ENCODE results near the gene HAUS2.
A peak's percentile ranks its signal among the peaks of the same experiment; 100 is the strongest.
"Not testable (repeated sequence)": the region's sequence is repeated elsewhere in the genome, so short reads cannot be mapped to it uniquely, and the experiment has no call there.

Gene HAUS2

GRCh38 chr15:42548249-42549031, at the start of gene HAUS2, which contains the start of gene LRRC57:
Gene HAUS2 (plus strand): TSS chr15:42548838. CDS start chr15:42548873, 35 bp downstream.
Gene LRRC57 (minus strand): TSS chr15:42548793. CDS start chr15:42548434, 359 bp downstream.
- DNase-seq (ENCODE audit: low spot score), result peak; percentile 63

- DNase-seq (ENCODE audit: low spot score), result no peak
Measured at GRCh38 chr15:42499858-42500609, 48.6 kb upstream of the HAUS2 start.

- no peak for DNase-seq (ENCODE audit: low spot score)
Measured at GRCh38 chr15:42502477-42502876, 46.2 kb upstream of the HAUS2 start.

GRCh38 chr15:42503825-42504224, 44.8 kb upstream of the HAUS2 start:
- DNase-seq (ENCODE audit: low spot score), result no peak

GRCh38 chr15:42504631-42505030, 44.0 kb upstream of the HAUS2 start:
- DNase-seq (ENCODE audit: low spot score), result no peak

GRCh38 chr15:42507514-42507913, 41.1 kb upstream of the HAUS2 start:
- no peak for DNase-seq (ENCODE audit: low spot score)

GRCh38 chr15:42508263-42508690, 40.4 kb upstream of the HAUS2 start:
- DNase-seq (ENCODE audit: low spot score), result no peak

- no peak for DNase-seq (ENCODE audit: low spot score)
Measured at GRCh38 chr15:42510258-42511006, 38.2 kb upstream of the HAUS2 start.

- peak; percentile 48 for DNase-seq (ENCODE audit: low spot score)
Measured at GRCh38 chr15:42511007-42511391, 37.6 kb upstream of the HAUS2 start.

- DNase-seq (ENCODE audit: low spot score), result no peak
Measured at GRCh38 chr15:42523331-42523730, 25.3 kb upstream of the HAUS2 start.

GRCh38 chr15:42528970-42529369, 19.7 kb upstream of the HAUS2 start:
- no peak for DNase-seq (ENCODE audit: low spot score)

- DNase-seq (ENCODE audit: low spot score), result no peak
Measured at GRCh38 chr15:42533246-42533645, 15.4 kb upstream of the HAUS2 start.

- DNase-seq (ENCODE audit: low spot score), result no peak
Measured at GRCh38 chr15:42544853-42545629, 3.6 kb upstream of the HAUS2 start.

- DNase-seq (ENCODE audit: low spot score), result no peak
Measured at GRCh38 chr15:42547918-42548248, 755 bp upstream of the HAUS2 start.

GRCh38 chr15:42549032-42549491, 424 bp downstream of the HAUS2 start:
- DNase-seq (ENCODE audit: low spot score), result peak; percentile 51

- no peak for DNase-seq (ENCODE audit: low spot score)
Measured at GRCh38 chr15:42549741-42550392, 1.2 kb downstream of the HAUS2 start.

- no peak for DNase-seq (ENCODE audit: low spot score)
Measured at GRCh38 chr15:42553554-42553953, 4.9 kb downstream of the HAUS2 start.

- DNase-seq (ENCODE audit: low spot score), result not testable (repeated sequence)
Measured at GRCh38 chr15:42556550-42557207, 8.0 kb downstream of the HAUS2 start.

- DNase-seq (ENCODE audit: low spot score), result no peak
Measured at GRCh38 chr15:42558739-42559138, 10.1 kb downstream of the HAUS2 start.

- DNase-seq (ENCODE audit: low spot score), result peak; percentile 98
Measured at GRCh38 chr15:42575188-42576039, 26.8 kb downstream of the HAUS2 start, which contains the start of gene STARD9. Gene STARD9 (plus strand): TSS chr15:42575606. CDS start chr15:42575716, 110 bp downstream.

All from pons (tissue), 1 donor.